IPS-NIHi7 (cell line): ENCODE results near the gene TCEANC.

Source experiments
- DNase-seq: peaks from one replicate; pipeline ENCODE4 v3.0.0; 2012; ENCODE audit warnings: mixed read lengths; ENCODE audit errors: extremely low spot score

Gene TCEANC

GRCh38 chrX:13692771-13693231 is 39.9 kb downstream of the TCEANC start:
- no peak for DNase-seq

DNA sequence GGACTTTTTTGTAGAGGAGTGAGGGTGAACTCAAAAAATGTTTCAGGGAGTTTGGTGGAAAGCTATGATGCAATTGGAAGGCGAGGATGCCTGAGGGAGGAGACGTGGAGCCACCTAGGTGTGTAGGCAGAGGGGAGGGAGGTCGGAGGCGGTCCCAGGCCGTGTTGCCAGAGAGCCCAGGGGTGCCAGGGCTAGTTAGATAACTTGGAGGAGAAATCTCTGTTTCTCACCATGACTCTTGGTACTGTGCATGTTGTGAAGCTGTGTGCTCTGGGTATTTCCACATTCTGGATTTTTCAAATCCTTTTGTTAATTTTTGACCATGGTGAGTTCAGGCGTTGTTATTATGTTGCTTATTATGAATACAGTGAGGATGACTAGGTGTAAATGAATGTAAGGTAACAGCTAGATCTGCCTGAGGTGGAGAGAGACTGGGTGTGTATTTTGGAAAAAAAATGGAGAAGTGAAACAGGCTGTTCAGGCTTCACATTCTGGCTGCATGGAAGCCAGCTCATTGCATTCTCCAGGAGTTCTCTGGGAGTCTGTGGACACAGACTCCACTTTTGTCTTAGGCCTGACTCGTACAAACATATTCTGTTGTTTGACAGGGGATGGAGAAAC is 40.5 kb downstream of the TCEANC start:
- peak; percentile 43 for DNase-seq

GRCh38 chrX:13694359-13694758 is 41.4 kb downstream of the TCEANC start:
- DNase-seq = no peak

- no peak for DNase-seq
Measured at GRCh38 chrX:13694983-13695382, 42.0 kb downstream of the TCEANC start.

- DNase-seq = no peak
Measured at GRCh38 chrX:13695601-13696115, 42.7 kb downstream of the TCEANC start.

DNA sequence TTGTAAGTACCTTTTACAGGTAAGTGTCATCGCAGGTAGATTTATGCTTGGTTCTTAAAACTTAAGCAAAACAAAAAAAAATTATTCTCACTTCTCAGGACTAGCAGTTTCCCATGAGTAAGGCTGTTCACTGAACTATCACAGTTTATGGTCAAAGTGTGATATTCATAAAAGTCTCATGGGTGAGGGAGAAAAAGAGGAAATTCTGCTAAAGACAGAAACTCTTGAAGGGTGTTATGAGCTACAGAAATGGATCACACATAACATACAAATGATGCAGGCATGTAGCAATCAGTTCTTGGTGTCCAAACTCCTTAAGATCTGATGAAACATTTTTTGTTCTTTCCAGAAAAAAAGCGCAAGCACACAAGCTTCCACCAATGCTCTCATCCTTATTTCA is 44.5 kb downstream of the TCEANC start:
- no peak for DNase-seq

DNA sequence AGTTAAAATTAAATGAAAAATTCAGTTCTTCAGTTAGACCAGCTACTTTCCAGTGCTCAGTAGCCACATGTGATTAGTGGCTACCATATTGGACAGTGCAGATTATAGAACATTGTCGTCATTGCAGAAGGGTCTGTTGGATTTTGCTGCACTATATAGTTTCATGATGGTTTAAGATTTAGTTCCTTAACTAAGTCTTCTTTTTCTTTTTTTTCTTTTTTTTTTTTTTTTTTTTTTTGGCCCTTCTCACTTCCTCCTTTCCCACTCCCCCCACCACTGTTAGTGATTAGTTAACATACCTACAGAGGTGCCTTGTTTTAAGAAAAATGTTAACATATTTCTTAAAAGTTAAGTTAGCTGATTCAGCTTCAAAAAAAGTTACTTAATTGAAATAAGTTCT is 45.0 kb downstream of the TCEANC start:
- no peak for DNase-seq

GRCh38 chrX:13698432-13698831 is 45.5 kb downstream of the TCEANC start:
- no peak for DNase-seq

- peak; percentile 33 for DNase-seq
Measured at GRCh38 chrX:13699183-13699826, 46.4 kb downstream of the TCEANC start.

GRCh38 chrX:13700380-13700779 is 47.4 kb downstream of the TCEANC start:
- DNase-seq = no peak

DNA sequence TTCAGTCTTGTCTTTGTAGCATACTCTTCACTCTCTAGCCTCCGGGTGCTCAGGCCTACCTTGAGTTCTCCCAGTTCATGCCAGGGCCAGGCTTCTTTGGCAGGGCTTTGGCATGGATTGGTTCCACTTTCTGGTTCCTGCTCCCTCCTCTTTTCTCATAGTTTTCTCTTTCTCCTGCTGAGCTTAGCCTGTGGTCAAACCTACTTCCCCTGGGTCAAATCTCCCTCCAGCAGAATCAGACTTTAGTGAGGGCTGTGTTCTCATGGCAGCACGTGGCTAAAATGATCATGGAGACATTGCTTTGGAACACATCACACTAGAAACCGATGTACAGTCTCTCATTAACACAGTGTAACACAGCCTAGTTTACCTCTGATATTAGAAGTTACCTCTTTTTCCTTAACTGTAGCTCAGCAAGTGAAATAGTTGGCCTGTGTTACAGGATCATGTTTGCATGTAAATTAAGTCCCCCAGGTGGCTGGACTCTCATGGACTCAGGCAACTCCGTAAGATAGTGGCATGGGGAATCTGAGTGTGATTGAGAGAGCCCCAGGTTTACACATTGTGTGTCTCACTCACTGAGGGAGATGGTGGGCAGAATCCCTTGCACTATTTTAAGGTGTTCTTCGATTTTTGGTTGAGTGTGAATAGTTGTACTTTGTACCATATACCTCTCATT is 49.3 kb downstream of the TCEANC start:
- DNase-seq = no peak

GRCh38 chrX:13703135-13703534 is 50.2 kb downstream of the TCEANC start:
- no peak for DNase-seq

- no peak for DNase-seq
Measured at GRCh38 chrX:13703589-13703988, 50.6 kb downstream of the TCEANC start.

GRCh38 chrX:13711141-13711540 is 58.2 kb downstream of the TCEANC start:
- DNase-seq = no peak
